Measurements from ENCODE around the gene MED17.
A peak's percentile ranks its signal among the peaks of the same experiment; 100 is the strongest.
"Not testable (repeated sequence)": the region's sequence is repeated elsewhere in the genome, so short reads cannot be mapped to it uniquely, and the experiment has no call there.

Gene MED17

DNA sequence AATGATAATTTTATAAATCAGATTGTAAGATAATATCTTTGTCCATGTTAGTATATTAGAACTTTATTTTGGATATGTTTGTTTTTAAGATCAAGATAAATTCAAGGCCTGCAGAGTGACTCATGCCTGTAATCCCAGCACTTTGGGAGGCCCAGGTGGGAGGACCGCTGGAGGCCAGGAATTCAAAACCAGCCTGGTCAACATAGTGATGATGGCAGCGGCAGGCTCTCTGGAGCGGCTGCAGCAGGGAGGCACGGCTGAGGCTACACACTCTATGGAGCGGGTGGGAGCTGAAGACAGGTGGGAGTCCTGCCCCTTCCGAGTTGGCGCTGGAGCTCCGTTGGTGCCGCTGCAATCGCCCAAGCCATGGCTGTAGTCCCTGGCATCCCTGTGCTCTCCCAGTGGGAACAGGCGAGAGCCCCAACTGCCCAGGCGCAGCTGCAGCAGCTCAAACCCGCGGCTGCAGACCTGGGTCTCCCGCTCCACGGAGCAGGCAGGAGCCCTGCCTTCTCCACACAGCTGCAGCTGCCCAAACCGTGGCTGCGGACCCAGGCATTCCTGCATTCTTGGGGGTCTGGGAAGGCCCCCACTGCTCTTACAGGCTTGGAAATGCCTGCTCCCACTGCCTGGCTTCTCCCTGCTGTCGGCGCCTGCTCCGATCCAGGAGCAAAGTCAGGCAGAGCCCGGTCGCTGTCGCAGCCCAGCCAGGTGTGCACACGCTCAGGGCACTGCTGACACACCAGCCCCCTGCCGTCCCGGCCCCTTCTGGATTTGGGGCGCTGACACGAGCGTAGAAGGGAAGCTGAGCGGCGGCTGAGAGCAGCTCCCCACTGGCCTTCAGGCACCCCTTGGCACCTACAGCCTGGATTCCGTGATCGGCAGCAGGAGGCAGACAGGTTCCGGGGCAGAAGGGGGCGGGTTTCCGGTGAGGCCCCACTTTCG, 25.9 kb upstream of the MED17 start:
- no peak for DNase-seq

DNA sequence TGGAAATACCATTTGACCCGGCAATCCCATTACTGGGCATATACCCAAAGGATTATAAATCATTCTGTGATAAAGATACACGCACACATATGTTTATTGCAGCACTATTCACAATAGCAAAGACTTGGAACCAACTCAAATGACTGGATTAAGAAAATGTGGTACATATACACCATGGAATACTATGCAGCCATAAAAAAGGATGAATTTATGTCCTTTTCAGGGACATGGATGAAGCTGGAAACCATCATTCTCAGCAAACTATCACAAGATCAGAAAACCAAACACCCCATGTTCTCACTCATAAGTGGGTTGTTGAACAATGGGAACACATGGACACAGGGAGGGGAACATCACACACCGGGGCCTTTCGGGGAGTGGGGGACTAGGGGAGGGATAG, 25.0 kb upstream of the MED17 start:
- DNase-seq: not testable (repeated sequence)

GRCh38 chr11:93761910-93762309, 22.2 kb upstream of the MED17 start:
- no peak for DNase-seq

- no peak for DNase-seq
These were observed 18.5 kb upstream of the MED17 start for GRCh38 chr11:93765551-93765950.

GRCh38 chr11:93766504-93766903, 17.6 kb upstream of the MED17 start:
- no peak for DNase-seq

DNA sequence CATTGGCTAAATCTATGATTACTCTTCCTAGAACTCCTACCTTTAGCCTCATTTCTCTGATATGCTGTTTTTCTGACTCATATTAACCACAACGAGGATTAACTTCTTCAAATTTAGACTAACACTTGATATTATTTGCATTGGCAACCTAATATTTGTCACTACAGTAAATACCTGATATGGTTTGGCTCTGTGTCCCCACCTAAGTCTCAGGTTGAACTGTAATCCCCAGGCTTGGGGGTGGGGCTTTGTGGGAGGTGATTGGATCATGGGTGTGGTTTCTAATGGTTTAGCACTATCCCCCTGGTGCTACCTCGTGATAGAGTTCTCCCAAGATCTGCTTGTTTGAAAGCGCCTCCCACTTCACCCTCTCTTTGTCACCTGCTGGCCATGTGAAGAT, 17.1 kb upstream of the MED17 start:
- no peak for DNase-seq

- DNase-seq: no peak
These were observed 13.9 kb upstream of the MED17 start for GRCh38 chr11:93770160-93770559.

DNA sequence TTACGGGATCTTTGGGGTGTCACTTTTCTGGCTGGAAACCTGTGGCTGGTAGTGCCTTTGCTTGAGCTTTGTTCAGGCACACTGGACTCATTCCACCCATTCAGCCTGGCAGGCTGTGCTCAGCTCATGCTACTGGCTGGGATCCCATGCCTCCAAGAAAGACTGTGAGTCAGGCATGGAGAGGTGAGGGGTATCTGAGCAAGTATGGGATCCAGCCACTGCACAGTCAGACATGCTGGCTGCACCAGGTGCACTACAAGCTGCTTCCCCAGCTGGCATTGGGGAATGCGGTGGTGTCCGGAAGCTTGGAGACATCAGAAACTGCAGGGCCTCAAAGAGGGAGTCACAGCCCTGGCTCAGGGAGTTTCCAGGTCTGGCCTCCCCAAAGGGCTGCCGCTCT, 12.0 kb upstream of the MED17 start:
- no peak for DNase-seq

GRCh38 chr11:93773045-93773477, 11.0 kb upstream of the MED17 start:
- DNase-seq: peak; percentile 71

DNA sequence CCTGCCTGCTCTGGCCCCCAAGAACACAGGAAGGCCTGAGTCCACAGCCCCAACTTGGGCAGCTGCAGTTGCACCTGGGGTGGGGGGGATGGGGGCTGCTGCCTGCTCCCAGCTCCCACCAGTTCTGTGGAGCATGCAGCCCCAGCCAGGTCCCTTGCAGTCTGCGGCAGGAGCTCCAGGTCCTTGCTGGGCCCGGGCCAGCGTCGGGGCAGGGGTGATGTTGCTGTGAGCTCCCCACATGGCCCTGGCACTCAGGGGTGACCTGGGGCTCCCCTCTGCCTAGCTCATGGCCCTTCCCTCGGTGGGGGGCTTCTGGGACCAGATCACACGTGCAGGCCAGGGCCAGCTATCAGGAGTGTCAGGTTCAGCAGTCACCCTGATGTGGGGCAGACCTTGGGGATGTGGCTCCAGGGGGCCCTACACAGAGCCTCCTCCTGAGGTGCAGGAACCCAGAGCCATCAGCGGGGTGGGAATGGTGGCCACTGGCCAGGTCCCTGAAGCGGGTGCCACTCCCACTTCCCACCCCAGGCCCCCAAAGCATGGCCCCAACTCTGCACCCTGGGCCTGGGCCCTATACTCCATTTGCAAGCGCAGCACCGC, 10.4 kb upstream of the MED17 start:
- no peak for DNase-seq

DNA sequence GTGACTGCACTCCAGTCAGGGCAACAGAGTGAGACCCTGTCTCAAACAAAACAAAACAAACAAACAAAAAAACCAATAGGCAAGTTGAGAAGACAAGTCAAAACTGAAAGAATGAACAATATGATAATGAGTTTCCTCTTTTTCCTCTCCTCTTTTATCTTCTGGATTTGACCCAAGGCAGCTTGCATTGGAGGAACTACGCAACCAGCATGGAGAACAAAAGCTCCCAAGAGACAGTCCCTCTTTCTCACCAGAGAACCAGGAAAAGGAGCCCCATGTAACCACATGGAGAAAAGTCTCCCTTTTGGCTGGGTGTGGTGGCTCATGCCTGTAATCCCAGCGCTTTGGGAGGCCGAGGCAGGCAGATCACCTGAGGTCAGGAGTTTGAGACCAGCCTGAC, 9.5 kb upstream of the MED17 start:
- DNase-seq: not testable (repeated sequence)

GRCh38 chr11:93775289-93775688, 8.8 kb upstream of the MED17 start:
- DNase-seq: no peak

DNA sequence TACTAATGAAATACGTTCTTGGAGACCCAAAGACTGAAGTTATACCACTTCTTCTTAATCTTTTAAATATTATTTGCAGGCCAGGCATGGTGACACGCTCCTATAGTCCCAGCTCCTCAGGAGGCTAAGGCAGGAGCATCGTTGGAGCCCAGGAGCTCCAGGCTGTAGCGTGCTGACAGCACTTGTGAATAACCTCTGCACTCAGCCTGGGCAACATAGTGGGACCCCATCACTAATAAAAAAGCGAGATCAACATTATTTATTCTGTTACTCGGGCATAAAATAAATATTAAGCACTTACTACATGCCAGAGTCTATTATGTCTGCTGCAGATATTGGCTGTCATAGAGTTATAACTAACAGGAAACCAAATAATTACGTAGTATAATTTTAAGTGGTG, 720 bp upstream of the MED17 start:
- DNase-seq: no peak

DNA sequence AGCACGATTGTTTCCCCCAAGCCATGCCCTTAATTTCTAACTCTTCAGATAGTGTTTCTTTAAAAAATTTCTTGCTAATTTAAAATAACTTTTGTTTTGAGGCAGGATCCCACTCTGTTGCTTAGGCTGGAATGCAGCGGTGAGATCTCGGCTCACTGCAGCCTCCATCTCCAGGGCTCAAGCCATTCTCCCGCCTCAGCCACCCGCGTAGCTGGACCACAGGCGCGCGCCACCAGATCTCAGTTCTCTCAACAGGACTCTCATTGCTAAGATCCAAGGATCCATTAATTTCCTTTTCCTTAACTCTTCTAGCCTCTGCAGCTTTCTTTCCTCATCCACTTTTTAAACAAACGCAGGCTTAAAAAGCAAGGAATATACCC, 327 bp upstream of the MED17 start:
- DNase-seq: no peak

DNA sequence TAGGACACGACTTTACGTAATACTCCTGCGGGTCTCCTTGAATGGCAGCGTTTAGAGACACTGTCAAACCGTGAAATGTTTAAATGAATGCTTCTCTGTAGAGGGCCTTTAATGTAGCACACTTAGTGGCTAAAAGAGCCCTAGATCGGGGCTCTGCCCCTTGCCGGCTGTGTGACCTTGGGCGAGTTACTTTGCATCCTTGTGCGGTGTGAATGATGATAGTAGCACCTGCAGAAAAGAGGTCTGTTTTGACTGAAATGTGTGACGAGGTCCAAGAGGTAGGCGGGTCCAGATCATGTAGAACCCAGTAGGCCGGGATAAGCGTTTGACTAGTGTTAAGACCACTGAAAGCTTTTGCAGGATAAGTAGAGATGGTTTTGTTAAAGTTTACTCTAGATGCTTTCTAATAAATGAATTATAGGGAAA, 866 bp downstream of the MED17 start:
- DNase-seq: no peak

GRCh38 chr11:93791493-93791892, 7.4 kb downstream of the MED17 start:
- no peak for DNase-seq

DNA sequence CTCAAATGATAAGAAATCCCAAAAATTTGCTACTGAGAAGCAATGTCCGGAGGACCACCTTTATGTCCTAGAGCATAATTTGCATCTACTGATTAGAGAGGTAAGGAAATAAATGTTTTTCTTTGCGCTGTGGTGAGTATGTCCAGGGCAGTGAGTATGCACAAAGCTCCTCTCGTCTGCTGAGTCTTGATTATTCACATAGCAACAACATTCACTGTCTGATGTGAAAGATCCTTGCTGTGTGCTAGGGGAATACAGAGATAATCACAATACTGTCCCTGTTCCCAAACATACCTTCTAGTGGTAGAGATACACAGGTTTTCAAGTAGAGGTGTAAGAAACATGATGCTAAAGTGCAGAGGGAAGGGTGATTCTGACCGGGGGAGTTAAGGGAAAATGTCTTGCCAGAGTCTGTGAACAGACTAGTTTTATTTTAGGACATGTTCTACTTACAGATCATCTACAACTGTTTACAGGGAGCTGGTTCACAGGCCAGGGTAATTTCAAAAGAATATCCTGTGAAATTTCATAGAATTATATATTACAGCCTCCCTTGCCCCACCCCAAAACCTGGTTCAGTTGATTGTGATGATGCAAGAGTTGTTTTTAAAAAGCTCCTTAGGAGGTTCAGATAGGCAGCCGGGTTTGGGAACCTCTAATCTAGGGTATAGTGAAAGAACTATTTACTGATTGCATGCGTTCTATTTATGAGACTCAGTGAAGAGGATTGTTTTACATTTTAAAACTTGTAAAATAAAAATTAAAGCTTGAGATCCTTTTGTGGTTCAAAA, 12.6 kb downstream of the MED17 start:
- DNase-seq: no peak

DNA sequence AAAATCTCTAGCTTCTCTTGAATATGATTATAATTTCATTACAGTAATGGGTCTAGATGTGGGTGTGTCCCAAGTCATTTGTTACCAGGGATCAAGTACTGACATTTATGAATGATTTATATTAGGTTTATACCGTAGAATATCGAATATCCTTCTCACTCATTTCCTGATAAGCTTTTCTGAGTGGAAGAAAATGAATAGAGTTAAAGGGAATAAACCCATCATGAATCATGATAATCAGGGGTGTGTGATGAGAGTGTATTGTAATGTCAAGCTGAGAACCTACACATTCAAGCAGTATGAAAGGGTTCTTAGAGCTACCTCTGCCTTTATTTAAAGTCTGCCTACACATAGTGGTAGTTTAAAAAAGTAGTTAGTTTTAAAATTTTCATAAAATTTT, 17.3 kb downstream of the MED17 start:
- no peak for DNase-seq

DNA sequence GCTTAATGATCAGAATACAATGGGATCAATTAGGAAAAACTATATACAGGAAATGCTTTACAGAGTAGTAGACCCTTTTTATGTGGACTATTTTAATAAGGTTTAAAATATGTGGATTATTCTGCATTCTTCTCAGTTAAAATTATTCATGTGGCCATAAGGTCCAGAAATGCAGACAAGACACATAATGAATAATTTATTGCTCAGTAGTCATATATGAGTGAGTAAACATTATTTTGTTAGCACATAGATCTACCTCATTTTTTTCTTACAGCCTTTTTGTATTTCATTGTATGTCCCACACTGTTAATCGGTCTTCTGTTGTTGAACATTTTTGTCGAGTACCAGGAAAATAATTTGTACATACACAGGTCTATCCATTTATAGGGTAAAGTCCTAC, 20.8 kb downstream of the MED17 start:
- no peak for DNase-seq

- no peak for DNase-seq
These were observed 23.9 kb downstream of the MED17 start for GRCh38 chr11:93807980-93808379.

DNA sequence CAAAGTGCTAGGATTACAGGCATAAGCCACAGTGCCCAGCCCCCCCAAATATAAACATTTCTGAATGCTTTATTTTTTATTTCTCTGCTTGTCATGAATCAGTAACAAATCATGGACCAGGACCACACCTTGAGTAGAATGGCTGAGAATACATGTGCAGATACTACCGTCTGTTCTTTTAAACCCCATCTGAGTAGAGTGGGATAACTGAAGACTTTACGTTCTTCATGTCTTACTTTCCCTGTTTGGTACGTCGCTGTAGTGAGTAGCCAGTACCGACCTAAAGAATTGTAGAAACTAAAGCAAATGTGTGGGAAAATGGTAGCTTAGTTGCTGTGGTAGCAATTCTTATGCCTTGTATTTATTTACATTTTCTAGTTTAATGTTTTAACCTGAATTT, 29.9 kb downstream of the MED17 start:
- no peak for DNase-seq

DNA sequence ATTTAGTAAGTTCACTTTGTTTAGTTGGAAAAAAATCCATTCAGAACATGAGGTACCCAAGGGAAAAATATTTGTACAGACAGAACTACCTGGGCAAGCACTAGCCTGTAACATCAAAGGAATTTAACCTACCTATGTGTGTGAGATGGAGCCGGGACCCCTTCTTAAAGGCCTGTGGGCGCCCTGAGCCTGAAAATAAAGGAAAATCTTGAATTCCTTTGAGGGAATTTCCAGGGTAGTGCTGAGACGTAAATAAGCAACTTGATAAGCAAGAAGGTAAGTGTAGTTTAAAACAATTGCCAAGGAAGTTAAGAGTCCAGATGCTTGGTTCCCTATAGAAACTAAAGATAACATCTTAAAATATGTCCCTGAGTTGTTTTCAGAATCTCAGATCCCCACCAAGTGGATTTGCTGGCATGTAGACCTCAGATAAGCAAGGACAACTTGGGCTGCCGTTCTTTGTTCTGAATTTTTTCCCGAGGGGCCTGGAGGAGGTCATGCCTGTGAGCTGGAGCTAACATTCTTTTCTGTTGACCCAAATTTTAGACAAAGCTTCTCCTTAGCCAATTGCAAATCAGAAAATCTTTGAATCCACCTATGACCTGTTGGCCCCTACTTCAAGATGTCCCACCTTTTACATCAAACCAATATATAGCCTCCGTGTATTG, 31.0 kb downstream of the MED17 start:
- peak; percentile 70 for DNase-seq

All from islet precursor cell (in vitro differentiated cells).